PC-9 (cell line): ENCODE results near the gene KCNK3.

Experiments
- EZH2 ChIP-seq: fragments of 200-600 bp; sonication (generic); IDR thresholded peaks from 2 replicates; pipeline ENCODE4 v1.8.0; 2017; ENCODE audit warnings: antibody characterized with exemption, low read depth
- TF ChIP-seq, protein P1 (sequence below): fragments of 200-600 bp; sonication (generic); conservative IDR thresholded peaks from 2 replicates; pipeline ENCODE4 v1.6.1; 2017; ENCODE audit warnings: mixed run types, antibody characterized with exemption, mild to moderate bottlenecking, moderate library complexity

DNA sequence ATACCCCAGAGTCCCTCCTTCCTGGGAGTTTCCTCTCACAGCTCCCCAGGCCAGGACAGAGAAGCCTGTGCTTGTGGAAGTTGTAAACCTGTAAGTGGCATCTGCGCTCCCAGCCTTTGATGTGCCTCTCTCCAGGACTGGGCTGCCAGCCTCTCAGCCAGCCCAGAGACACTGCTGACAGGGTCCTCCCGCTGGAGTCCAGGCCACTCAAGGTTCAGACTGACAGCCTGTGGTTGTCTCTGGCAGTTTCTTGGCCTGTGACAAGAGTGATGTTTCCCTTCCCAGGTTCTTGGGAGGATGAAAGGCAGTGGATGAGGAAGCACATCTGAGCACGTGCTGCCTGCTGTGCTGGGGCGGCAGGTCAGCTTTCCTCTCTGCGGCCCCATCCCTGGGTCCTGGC, 74.6 kb downstream of the KCNK3 start:
- TF ChIP-seq, protein P1, sequence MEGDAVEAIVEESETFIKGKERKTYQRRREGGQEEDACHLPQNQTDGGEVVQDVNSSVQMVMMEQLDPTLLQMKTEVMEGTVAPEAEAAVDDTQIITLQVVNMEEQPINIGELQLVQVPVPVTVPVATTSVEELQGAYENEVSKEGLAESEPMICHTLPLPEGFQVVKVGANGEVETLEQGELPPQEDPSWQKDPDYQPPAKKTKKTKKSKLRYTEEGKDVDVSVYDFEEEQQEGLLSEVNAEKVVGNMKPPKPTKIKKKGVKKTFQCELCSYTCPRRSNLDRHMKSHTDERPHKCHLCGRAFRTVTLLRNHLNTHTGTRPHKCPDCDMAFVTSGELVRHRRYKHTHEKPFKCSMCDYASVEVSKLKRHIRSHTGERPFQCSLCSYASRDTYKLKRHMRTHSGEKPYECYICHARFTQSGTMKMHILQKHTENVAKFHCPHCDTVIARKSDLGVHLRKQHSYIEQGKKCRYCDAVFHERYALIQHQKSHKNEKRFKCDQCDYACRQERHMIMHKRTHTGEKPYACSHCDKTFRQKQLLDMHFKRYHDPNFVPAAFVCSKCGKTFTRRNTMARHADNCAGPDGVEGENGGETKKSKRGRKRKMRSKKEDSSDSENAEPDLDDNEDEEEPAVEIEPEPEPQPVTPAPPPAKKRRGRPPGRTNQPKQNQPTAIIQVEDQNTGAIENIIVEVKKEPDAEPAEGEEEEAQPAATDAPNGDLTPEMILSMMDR = no peak
- TF ChIP-seq EZH2 = no peak
